Amniotic stem cell (primary cell): Measurements from ENCODE around the gene SMAD9.

Experiments used
- DNase-seq: peaks from one replicate; lab custom pipeline; 2025; lab: John Stamatoyannopoulos, UW

Gene SMAD9

DNA sequence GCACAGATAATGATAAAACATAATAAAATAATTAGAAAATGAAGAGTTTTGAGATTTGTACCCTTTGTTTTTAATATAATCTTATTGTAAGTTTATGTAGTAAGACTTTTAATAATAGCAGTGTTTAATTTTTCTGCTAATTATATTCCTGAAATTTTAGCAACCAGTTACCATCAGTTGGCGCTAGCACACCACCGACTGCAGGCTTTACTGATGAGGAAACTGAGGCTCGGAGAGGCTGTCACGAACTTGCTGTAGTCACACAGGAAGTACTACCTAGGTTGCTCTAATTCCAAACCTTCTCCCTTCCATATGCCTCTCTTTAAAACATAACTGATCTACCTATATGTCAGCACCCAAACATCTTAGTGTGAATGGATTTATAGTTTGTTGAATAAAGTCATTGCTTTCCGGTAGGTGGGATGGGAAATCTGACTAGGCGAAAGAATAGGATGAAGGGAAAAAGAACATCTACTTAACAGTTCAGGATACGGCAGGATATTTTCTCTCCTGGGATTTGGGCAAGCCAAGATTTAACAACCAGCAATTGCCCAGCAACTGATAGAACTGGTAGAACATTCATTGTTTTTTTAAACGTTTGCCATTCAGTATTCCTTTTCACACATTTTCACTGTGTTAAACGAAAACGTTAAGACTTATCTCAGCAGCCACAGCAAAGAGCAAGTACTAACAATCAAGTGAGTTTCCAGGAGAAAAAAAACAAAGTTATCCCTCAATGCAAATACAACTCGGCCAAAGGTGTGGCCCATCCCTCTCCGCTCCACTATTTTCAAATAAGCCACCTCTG lies 101.8 kb downstream of the SMAD9 start:
- DNase-seq, result no peak

GRCh38 chr13:36815062-36815461 lies 105.0 kb downstream of the SMAD9 start:
- DNase-seq, result no peak

DNA sequence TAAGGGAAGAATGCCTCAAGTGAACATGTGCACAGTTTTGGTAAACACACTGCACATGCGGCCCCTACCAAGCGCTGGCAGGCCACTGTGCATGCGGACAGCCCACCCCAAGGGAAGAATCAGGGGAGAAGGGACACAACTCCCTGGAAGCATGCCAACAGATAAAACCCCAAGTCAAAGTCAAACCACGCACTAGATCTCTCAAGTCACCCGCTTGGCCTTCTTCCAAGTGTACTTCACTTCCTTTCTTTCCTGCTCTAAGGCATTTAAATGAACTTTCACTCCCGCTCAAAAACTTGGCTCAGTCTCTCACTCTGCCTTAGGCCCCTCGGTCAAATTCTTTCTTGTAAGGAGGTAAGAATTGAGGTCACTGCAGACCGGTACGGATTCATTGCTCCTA lies 105.6 kb downstream of the SMAD9 start:
- DNase-seq, result no peak

GRCh38 chr13:36813225-36813624 lies 106.8 kb downstream of the SMAD9 start:
- no peak for DNase-seq

- no peak for DNase-seq
Measured at GRCh38 chr13:36807616-36808015, 112.4 kb downstream of the SMAD9 start.

DNA sequence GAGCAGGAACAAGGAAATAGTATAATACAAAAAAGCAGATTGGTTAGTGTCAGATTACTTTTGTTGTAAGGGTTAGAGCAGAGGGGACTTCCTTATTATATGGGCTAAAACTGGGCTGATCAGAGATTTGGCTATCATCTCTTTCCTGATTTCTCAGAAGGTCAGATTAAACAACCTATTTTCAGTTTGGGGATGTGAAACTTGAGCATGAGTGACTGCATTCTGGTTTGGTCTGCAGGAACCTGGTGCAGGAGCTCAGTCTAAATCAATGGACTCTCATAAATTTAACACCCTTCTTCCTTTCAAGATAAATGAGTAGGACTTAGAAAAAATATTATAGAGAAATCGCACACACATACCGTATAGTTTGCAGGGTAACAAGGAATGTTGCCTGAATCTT lies 113.9 kb downstream of the SMAD9 start:
- no peak for DNase-seq

GRCh38 chr13:36804588-36804987 lies 115.5 kb downstream of the SMAD9 start:
- no peak for DNase-seq

GRCh38 chr13:36801035-36801434 lies 119.0 kb downstream of the SMAD9 start:
- no peak for DNase-seq

GRCh38 chr13:36796052-36796451 lies 124.0 kb downstream of the SMAD9 start:
- no peak for DNase-seq

DNA sequence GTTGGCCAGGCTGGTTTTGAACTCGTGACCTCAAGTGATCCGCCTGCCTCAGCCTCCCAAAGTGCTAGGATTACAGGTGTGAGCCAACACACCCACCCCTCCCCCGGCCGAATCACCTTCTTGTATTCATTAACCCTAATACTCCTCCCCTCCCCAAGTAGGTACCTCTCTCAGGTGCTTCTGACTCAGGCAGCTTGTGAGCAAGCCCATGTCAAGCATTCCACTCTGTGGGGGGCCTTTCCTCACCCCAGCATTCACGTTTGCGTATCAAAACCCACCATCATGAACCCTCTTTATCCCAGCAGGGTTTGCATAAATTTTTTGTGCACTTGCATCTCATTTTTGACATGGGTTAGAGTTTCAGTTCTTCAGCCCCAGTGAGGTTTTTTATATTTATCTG lies 124.6 kb downstream of the SMAD9 start:
- no peak for DNase-seq
